GM18868 (cell line): Measurements from ENCODE around the gene RSPH10B2.
"Not testable (repeated sequence)": the region's sequence is repeated elsewhere in the genome, so short reads cannot be mapped to it uniquely, and the experiment has no call there.

Experiments
- ATAC-seq: cut with Tn5 transposase; IDR thresholded peaks from one replicate; pipeline ENCODE4 v1.9.1; 2021; ENCODE audit warnings: mild to moderate bottlenecking, moderate library complexity; ENCODE audit not compliant: unreplicated experiment

Gene RSPH10B2

GRCh38 chr7:6837081-6837480, 83.2 kb downstream of the RSPH10B2 start:
- ATAC-seq, result not testable (repeated sequence)

GRCh38 chr7:6842278-6842921, 88.5 kb downstream of the RSPH10B2 start:
- ATAC-seq, result not testable (repeated sequence)

DNA sequence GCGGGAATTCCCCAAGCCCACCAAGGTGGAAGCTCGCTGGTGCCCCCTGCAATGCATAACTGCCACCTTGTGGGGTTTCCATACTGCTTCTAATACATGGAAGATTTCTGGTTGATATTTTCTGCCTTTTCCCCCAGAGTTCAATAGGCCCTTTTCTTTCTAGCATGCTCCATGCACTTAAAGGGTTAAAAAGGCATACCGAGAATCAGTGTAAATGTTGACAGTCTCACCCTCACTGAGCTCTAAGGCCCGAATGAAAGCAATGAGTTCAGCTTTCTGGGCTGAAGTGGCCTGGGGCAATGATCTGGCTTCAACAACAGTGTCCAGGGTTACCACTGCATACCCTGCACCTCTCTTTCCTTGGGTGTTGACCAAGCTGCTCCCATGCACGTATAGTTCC, 89.2 kb downstream of the RSPH10B2 start:
- ATAC-seq, result not testable (repeated sequence)

DNA sequence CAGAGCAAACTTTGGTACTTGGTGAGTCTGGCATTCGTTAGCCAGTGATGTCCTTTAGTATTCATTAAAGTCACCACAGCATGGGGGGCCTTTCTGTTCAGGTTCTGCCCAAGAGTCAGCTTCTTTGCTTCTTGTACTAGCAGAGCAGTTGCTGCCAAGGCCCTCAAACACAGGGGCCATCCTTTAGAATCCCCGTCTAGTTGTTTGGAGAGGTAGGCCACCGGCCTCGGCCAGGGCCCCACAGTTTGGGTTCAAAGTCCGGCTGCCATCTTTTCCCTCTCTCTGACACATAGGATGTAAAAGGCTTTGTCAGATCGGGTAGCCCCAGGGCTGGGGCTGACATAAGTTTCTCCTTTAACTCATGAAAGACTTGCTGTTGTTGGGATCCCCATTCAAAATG, 89.8 kb downstream of the RSPH10B2 start:
- ATAC-seq, result not testable (repeated sequence)

- ATAC-seq, result not testable (repeated sequence)
Observed at GRCh38 chr7:6845971-6846449, 92.1 kb downstream of the RSPH10B2 start.

DNA sequence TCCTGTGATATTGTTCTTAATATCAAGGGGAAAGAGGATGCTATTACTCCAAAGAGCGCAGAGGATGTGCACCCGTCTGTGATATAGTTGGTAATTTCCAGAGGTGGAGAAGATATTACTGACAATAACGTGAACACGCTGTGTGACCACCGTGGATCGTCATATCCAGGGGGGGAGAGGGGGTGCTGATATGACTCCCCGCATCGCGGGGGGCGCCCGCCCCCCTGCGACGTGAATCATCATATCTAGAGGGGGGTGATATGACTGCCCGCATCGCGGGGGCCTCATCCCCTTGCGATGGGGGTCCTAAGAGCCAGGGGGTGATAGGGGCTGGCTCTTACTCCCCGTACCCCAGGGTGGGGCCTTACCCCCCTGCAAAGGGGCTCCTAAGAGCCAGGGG, 93.8 kb downstream of the RSPH10B2 start:
- ATAC-seq, result not testable (repeated sequence)
